Eye (tissue), 1 donor: ENCODE data around the gene GALNS.
"Not testable (repeated sequence)": the region's sequence is repeated elsewhere in the genome, so short reads cannot be mapped to it uniquely, and the experiment has no call there.

ENCODE experiments used
- DNase-seq: peaks from one replicate; pipeline ENCODE4 v3.0.0-alpha.2; 2015

GALNS gene

GRCh38 chr16:88799569-88800276 is 57.0 kb downstream of the GALNS start:
- no peak for DNase-seq

GRCh38 chr16:88798772-88799455 is 57.8 kb downstream of the GALNS start:
- DNase-seq: no peak

GRCh38 chr16:88798073-88798472 is 58.7 kb downstream of the GALNS start:
- DNase-seq: no peak

- DNase-seq: no peak
Measured at GRCh38 chr16:88796278-88796677, 60.5 kb downstream of the GALNS start.

GRCh38 chr16:88793251-88793954 is 63.3 kb downstream of the GALNS start:
- no peak for DNase-seq

- DNase-seq: no peak
Measured at GRCh38 chr16:88792668-88793250, 64.0 kb downstream of the GALNS start.

- no peak for DNase-seq
Measured at GRCh38 chr16:88792078-88792550, 64.6 kb downstream of the GALNS start.

- no peak for DNase-seq
Measured at GRCh38 chr16:88790312-88791211, 66.2 kb downstream of the GALNS start.

- no peak for DNase-seq
Measured at GRCh38 chr16:88789594-88789993, 67.2 kb downstream of the GALNS start.

- not testable (repeated sequence) for DNase-seq
Measured at GRCh38 chr16:88788749-88789148, 68.0 kb downstream of the GALNS start.

- no peak for DNase-seq
Measured at GRCh38 chr16:88787579-88788314, 69.0 kb downstream of the GALNS start.

- DNase-seq: peak; percentile 75
Measured at GRCh38 chr16:88785106-88785924, 71.4 kb downstream of the GALNS start, which contains the start of gene PIEZO1. TSS of gene PIEZO1 (minus strand) at chr16:88785220. CDS start at chr16:88784964, 256 bp downstream.

GRCh38 chr16:88784856-88785105 is 72.0 kb downstream of the GALNS start:
- no peak for DNase-seq

GRCh38 chr16:88784074-88784855 is 72.5 kb downstream of the GALNS start:
- peak; percentile 80 for DNase-seq

GRCh38 chr16:88783391-88784073 is 73.2 kb downstream of the GALNS start:
- no peak for DNase-seq

GRCh38 chr16:88782454-88783390 is 74.0 kb downstream of the GALNS start:
- DNase-seq: no peak

GRCh38 chr16:88781140-88782077 is 75.3 kb downstream of the GALNS start:
- DNase-seq: no peak
